WERI-Rb-1 (cell line): ENCODE results near the gene NEK10.

Source experiments
- DNase-seq: peaks from one replicate; pipeline ENCODE4 v3.0.0-alpha.2; 2020
- H3K27ac ChIP-seq: fragments of 250-450 bp; sonication (Bioruptor Pico); 2 replicates; pipeline ENCODE4 v1.5.1; 2020; ENCODE audit warnings: mild to moderate bottlenecking, moderate library complexity
- H3K27me3 ChIP-seq: fragments of 250-450 bp; sonication (Bioruptor Pico); 2 replicates; pipeline ENCODE4 v1.5.1; 2021; ENCODE audit warnings: mild to moderate bottlenecking, low read depth, moderate library complexity; ENCODE audit not compliant: insufficient read depth, severe bottlenecking
- H3K36me3 ChIP-seq: fragments of 250-450 bp; sonication (Bioruptor Pico); 2 replicates; pipeline ENCODE4 v1.5.1; 2020; ENCODE audit warnings: mild to moderate bottlenecking, moderate library complexity
- H3K4me3 ChIP-seq: 2 replicates; pipeline ENCODE4 v1.5.1; 2011; ENCODE audit warnings: low read depth, mild to moderate bottlenecking, control low read depth, low read length
- H3K9me3 ChIP-seq: fragments of 250-450 bp; sonication (Bioruptor Pico); 2 replicates; pipeline ENCODE4 v1.5.1; 2021; ENCODE audit warnings: mild to moderate bottlenecking, moderate library complexity; ENCODE audit not compliant: severe bottlenecking
- CTCF ChIP-seq: IDR thresholded peaks from 2 replicates; pipeline ENCODE4 v1.5.1; 2011; ENCODE audit warnings: low read depth, mild to moderate bottlenecking, control low read depth, inconsistent platforms, low read length

Gene NEK10

DNA sequence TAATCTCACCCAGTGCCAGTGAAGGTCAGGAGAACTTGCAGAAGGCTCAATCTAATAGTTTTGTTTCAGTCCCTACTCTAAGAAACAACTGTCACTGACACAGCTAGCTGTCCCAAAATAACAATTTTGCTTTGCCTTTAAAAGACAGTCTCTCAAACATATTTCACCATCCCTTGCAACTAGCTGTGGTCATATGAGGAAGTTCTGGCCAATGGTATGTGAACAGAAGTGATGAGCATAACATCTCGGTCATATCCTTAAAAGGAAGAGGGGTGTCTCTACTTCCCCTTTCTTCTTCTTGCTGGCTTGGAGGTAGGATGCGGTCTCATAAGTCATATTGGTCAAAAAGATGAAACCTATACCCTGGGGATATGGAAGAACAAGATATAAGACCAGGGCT is 198.1 kb downstream of the NEK10 start:
- TF ChIP-seq CTCF, result no peak
- Histone ChIP-seq H3K27me3 (no peaks in the 10 kb centered on the region), H3K27ac (no peak overlapping the region)

GRCh38 chr3:27166888-27167287 is 202.3 kb downstream of the NEK10 start:
- H3K9me3 ChIP-seq, result no peaks in the 10 kb centered on the region
- H3K36me3 ChIP-seq, result no peaks in the 10 kb centered on the region
- no peak overlapping the region for H3K4me3 ChIP-seq
- H3K27me3 ChIP-seq, result no peaks in the 10 kb centered on the region
- TF ChIP-seq CTCF, result no peak
- no peak overlapping the region for H3K27ac ChIP-seq
- no peak for DNase-seq

More for the DNA sequence above, 198.1 kb downstream of the NEK10 start:
- Histone ChIP-seq H3K4me3 (no peak overlapping the region), H3K36me3 (no peaks in the 10 kb centered on the region), H3K9me3 (no peaks in the 10 kb centered on the region)
- no peak for DNase-seq

GRCh38 chr3:27165321-27165721 is 203.9 kb downstream of the NEK10 start:
- Histone ChIP-seq H3K9me3 (no peaks in the 10 kb centered on the region), H3K4me3 (no peak overlapping the region), H3K36me3 (no peaks in the 10 kb centered on the region), H3K27me3 (no peaks in the 10 kb centered on the region), H3K27ac (no peak overlapping the region)
- DNase-seq, result no peak
- no peak for TF ChIP-seq CTCF

DNA sequence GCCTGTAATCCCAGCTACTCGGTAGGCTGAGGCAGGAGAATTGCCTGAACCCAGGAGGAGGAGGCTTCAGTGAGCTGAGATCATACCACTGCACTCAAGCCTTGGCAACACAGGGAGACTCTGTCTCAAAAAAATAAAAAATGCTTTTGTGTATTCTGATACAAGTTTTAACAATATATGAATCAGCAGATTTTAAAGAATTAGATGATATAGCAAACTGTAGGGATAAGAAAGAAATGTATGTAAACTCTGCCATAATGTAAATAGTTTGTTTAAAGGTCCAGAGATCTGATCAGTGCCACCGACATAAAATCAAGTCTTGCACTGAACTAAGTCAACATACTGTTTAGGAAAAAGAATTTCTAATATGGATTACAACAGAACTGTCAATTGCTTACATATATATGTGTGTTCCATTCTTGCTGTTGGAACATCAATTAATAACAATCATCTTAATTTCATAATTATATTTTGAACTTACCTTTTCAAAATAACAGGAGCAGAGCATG is 208.3 kb downstream of the NEK10 start:
- Histone ChIP-seq H3K27ac (no peak overlapping the region), H3K36me3 (no peaks in the 10 kb centered on the region), H3K9me3 (no peaks in the 10 kb centered on the region), H3K27me3 (no peaks in the 10 kb centered on the region), H3K4me3 (no peak overlapping the region)
- no peak for DNase-seq
- no peak for TF ChIP-seq CTCF

GRCh38 chr3:27160146-27160545 is 209.0 kb downstream of the NEK10 start:
- Histone ChIP-seq H3K4me3 (no peak overlapping the region), H3K27ac (no peak overlapping the region), H3K36me3 (no peaks in the 10 kb centered on the region), H3K27me3 (no peaks in the 10 kb centered on the region), H3K9me3 (no peaks in the 10 kb centered on the region)
- no peak for DNase-seq
- TF ChIP-seq CTCF, result no peak

DNA sequence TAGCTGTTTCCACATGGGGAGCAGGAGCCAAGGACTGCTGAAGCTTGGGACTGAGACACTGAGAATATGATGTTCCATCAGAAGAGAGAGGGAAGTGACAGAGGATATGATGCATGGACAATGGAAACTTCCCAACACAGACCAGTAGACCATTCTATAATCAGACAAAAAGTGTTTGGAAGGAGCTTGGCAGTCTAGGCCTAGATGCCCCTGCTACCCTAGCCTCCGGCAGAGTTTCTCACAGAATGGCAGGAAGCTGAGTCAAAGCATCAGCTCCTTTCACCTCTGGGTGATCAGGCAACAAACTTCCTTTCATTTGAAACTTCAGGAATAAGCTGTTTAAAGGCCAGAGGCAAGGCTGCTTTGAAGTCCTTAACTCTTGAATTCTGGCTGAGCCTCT is 222.0 kb downstream of the NEK10 start:
- no peaks in the 10 kb centered on the region for H3K36me3 ChIP-seq
- H3K9me3 ChIP-seq, result no peaks in the 10 kb centered on the region
- no peak for TF ChIP-seq CTCF
- H3K27ac ChIP-seq, result no peak overlapping the region
- no peak for DNase-seq
- H3K4me3 ChIP-seq, result no peak overlapping the region
- H3K27me3 ChIP-seq, result no peaks in the 10 kb centered on the region
